Muscle layer of duodenum (tissue), 2 donors: ENCODE measurements around the gene EPS8.
"Not testable (repeated sequence)": the region's sequence is repeated elsewhere in the genome, so short reads cannot be mapped to it uniquely, and the experiment has no call there.

ENCODE experiments used
- H3K27ac ChIP-seq: one replicate; pipeline ENCODE4 v1.7.0; 2013; ENCODE audit warnings: mild to moderate bottlenecking, low read length
- H3K27me3 ChIP-seq: one replicate; pipeline ENCODE4 v1.7.0; 2013; ENCODE audit warnings: low read depth, mild to moderate bottlenecking, control low read depth, low read length
- H3K36me3 ChIP-seq, 2 donors: one replicate each; pipeline ENCODE4 v1.7.0; 2013; ENCODE audit warnings: low read length in 2 of 2, control low read depth in 1 of 2, mild to moderate bottlenecking in 1 of 2; ENCODE audit not compliant: insufficient read depth in 2 of 2, control insufficient read depth in 1 of 2
- H3K4me1 ChIP-seq, 2 donors: one replicate each; pipeline ENCODE4 v1.7.0; 2013; ENCODE audit warnings: low read length in 2 of 2, mild to moderate bottlenecking in 2 of 2, control low read depth in 1 of 2, moderate library complexity in 1 of 2; ENCODE audit not compliant: insufficient read depth in 2 of 2, control insufficient read depth in 1 of 2
- H3K4me3 ChIP-seq, 2 donors: one replicate each; pipeline ENCODE4 v1.7.0; 2013; ENCODE audit warnings: low read length in 2 of 2, low read depth in 1 of 2, mild to moderate bottlenecking in 1 of 2
- H3K9me3 ChIP-seq, 2 donors: one replicate each; pipeline ENCODE4 v1.7.0; 2013; ENCODE audit warnings: low read length in 2 of 2, control low read depth in 1 of 2, mild to moderate bottlenecking in 1 of 2; ENCODE audit not compliant: control insufficient read depth in 1 of 2
- donor health status: healthy.

Gene EPS8

GRCh38 chr12:15776532-15776931, 12.7 kb downstream of the EPS8 start:
- H3K36me3 ChIP-seq = peaks cover 0 to 8% of the 10 kb centered on the region in 2 donors
- peaks cover 0 to 6% of the 10 kb centered on the region in 2 donors for H3K4me1 ChIP-seq
- no peak overlapping the region for H3K27ac ChIP-seq
- H3K4me3 ChIP-seq = no peak overlapping the region
- H3K9me3 ChIP-seq = no peaks in the 10 kb centered on the region
- H3K27me3 ChIP-seq = no peaks in the 10 kb centered on the region

DNA sequence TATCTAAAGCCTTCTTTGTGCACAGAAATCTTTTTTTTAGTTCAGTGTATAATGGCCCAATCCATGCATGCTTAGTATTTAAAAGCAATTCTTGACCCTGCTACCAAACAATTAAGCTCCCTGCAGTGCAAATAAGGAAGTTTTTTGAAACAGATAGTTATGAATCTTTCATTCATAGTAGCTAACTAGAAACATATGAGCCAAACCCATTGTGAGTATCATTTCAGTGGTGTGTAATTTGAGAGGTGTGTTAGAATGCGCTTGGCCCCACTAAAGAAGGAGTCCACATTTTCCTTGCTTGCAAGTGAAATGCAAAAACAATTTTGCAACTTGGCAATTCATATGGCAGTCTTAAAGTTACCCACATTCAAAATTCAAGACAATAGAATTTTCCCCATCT, 14.4 kb downstream of the EPS8 start:
- Histone ChIP-seq H3K27ac (no peak overlapping the region), H3K9me3 (no peaks in the 10 kb centered on the region), H3K36me3 (peaks cover 0 to 6% of the 10 kb centered on the region in 2 donors), H3K4me1 (no peaks in the 10 kb centered on the region), H3K27me3 (no peaks in the 10 kb centered on the region), H3K4me3 (no peak overlapping the region)

GRCh38 chr12:15772405-15773018, 16.7 kb downstream of the EPS8 start:
- Histone ChIP-seq H3K9me3 (no peaks in the 10 kb centered on the region), H3K27ac (no peak overlapping the region), H3K36me3 (peaks cover 0 to 6% of the 10 kb centered on the region in 2 donors), H3K4me1 (no peaks in the 10 kb centered on the region), H3K4me3 (no peak overlapping the region), H3K27me3 (no peaks in the 10 kb centered on the region)

DNA sequence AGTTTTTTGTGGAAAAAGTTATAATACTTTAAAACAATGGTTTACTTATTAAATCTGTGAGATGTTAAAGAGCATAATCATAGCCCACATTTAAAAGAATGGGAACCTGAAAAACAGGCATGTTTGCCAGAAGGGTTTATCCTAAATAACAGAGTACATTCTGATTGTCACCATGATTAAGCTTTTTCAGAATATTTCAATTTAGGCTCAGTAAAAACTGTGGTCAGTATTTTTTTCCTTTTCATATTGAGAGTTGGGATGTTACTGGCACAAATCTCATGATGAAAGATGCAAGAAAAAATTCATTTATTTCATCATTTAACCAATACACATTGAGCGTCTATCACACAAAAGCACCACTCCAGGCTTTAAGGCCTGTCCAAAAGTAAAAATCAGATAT, 18.6 kb downstream of the EPS8 start:
- Histone ChIP-seq H3K27ac (no peak overlapping the region), H3K27me3 (no peaks in the 10 kb centered on the region), H3K4me3 (no peak overlapping the region), H3K36me3 (peaks cover 0 to 6% of the 10 kb centered on the region in 2 donors), H3K9me3 (no peaks in the 10 kb centered on the region), H3K4me1 (no peaks in the 10 kb centered on the region)

DNA sequence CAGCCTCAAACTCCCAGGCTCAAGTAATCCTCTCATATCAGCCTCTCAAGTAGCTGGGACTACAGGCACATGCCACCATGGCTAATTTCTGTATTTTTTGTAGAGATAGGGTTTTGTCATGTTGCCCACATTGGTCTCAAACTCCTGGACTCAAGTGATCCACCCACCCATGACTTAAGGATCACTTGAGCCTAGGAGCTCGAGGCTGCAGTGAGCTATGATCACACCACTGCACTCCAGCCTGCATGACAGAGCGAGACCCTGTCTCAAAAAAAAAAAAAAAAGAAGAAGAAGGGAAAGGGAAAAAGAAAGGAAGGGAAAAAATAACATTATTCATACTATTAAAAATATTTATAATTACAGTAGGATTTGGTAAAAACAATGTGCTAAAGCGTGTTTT, 19.2 kb downstream of the EPS8 start:
- H3K27ac ChIP-seq = no peak overlapping the region
- H3K4me3 ChIP-seq = no peak overlapping the region
- H3K4me1 ChIP-seq = no peaks in the 10 kb centered on the region
- H3K9me3 ChIP-seq = no peaks in the 10 kb centered on the region
- H3K27me3 ChIP-seq = no peaks in the 10 kb centered on the region
- peaks cover 0 to 6% of the 10 kb centered on the region in 2 donors for H3K36me3 ChIP-seq

GRCh38 chr12:15769586-15769985, 19.6 kb downstream of the EPS8 start:
- Histone ChIP-seq H3K36me3 (peaks cover 0 to 6% of the 10 kb centered on the region in 2 donors), H3K9me3 (no peaks in the 10 kb centered on the region), H3K27ac (no peak overlapping the region), H3K4me1 (no peaks in the 10 kb centered on the region), H3K27me3 (no peaks in the 10 kb centered on the region), H3K4me3 (no peak overlapping the region)

DNA sequence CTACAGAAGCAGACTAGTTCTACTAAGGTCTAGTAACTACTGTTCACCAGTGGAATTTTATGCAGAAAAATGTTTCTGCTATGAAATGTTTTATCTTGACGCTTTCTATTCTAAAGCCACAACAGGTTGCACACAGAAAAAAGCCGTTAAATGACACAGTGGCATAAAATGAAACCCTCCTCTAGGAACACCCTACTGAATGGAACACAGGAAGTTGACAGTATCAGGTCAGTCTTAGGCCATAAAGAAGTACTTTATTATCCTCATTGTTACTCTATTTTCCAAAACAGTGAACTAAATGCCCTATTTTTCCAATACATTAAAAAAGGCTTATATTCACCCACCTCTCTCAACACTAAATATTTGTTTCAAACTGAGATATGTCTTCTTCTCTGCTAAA, 21.9 kb downstream of the EPS8 start:
- Histone ChIP-seq H3K27me3 (no peaks in the 10 kb centered on the region), H3K9me3 (no peaks in the 10 kb centered on the region), H3K27ac (no peak overlapping the region), H3K36me3 (peaks cover 0 to 6% of the 10 kb centered on the region in 2 donors), H3K4me1 (no peaks in the 10 kb centered on the region), H3K4me3 (no peak overlapping the region)

DNA sequence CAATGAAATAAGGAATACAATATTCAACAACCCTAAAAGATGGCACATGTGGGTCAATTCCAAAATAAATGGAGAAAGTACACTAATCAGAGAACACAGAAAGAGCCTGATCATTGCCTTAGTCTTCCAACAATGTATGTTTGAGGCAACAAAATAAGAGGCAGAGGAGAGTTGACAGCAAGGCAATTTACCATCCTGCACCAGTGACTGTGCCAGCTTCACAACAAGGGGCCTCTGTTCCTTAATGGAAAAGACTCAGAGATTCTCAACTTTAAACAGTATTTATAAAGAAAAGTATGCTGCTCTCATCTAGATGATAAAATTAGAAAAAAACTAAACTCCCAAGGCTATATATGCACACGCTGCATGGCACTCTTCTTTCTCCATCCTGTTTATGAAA, 25.9 kb downstream of the EPS8 start:
- Histone ChIP-seq H3K36me3 (no peaks in the 10 kb centered on the region), H3K27ac (no peak overlapping the region), H3K4me3 (no peak overlapping the region), H3K4me1 (no peaks in the 10 kb centered on the region), H3K9me3 (peaks cover 0 to 2% of the 10 kb centered on the region in 2 donors), H3K27me3 (no peaks in the 10 kb centered on the region)

DNA sequence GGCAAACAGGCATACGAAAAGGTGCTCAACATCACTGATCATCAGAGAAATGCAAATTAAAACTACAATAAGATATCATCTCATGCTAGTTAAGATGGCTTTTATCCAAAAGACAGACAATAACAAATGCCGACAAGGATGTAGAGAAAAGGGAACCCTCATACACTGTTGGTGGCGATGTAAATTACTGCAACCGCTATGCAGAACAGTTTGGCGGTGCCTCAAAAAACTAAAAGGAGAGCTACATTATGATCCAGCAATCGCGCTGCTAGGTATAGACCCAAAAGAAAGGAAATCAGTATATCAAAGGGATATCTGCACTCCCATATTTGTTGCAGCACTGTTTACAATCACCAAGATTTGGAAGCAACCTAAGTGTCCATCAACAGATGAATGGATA, 27.0 kb downstream of the EPS8 start:
- not testable (repeated sequence) for H3K27ac ChIP-seq, H3K4me3 ChIP-seq, H3K4me1 ChIP-seq

GRCh38 chr12:15757553-15758255, 31.5 kb downstream of the EPS8 start:
- peaks cover 0 to 2% of the 10 kb centered on the region in 2 donors for H3K9me3 ChIP-seq
- no peaks in the 10 kb centered on the region for H3K4me1 ChIP-seq
- no peaks in the 10 kb centered on the region for H3K36me3 ChIP-seq
- no peaks in the 10 kb centered on the region for H3K27me3 ChIP-seq
- H3K27ac ChIP-seq = no peak overlapping the region
- no peak overlapping the region for H3K4me3 ChIP-seq

More for the DNA sequence above, 27.0 kb downstream of the EPS8 start:
- not testable (repeated sequence) for H3K27me3 ChIP-seq, H3K9me3 ChIP-seq, H3K36me3 ChIP-seq

DNA sequence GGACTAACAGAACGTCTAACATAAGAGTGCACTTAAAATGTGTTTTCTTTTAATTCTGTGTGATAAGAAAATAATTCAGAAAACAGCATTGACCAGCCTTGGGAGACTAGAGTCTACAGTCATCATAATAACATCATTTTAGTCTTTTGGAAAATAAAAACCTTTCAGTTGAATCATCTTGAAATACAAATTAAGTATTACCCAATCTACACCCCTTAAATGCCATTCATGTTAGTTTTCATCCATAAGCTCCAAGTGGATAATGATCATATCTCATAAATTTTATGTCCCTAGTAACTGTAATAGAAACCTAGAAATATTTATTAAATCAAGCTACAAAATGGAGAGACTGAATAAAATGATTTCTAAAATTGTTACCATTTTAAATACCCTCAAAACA, 32.4 kb downstream of the EPS8 start:
- Histone ChIP-seq H3K27me3 (no peaks in the 10 kb centered on the region), H3K27ac (no peak overlapping the region), H3K4me3 (no peak overlapping the region), H3K9me3 (peaks cover 0 to 2% of the 10 kb centered on the region in 2 donors), H3K4me1 (no peaks in the 10 kb centered on the region), H3K36me3 (no peaks in the 10 kb centered on the region)

- Histone ChIP-seq H3K4me3 (no peak overlapping the region), H3K36me3 (no peaks in the 10 kb centered on the region), H3K9me3 (no peaks in the 10 kb centered on the region), H3K27ac (no peak overlapping the region), H3K27me3 (no peaks in the 10 kb centered on the region), H3K4me1 (no peaks in the 10 kb centered on the region)
These were observed 35.0 kb downstream of the EPS8 start for GRCh38 chr12:15754233-15754632.
